AG10803 (cell line): ENCODE data around the gene H19.

Experiments used
- DNase-seq: peaks from one replicate; pipeline ENCODE4 v3.0.0; 2010; ENCODE audit warnings: low read depth
- H3K4me3 ChIP-seq: 2 replicates; pipeline ENCODE4 v1.5.1; 2011; ENCODE audit warnings: mild to moderate bottlenecking, low read length, control low read depth
- TF ChIP-seq, protein P1 (sequence below): conservative IDR thresholded peaks from 2 replicates; pipeline ENCODE4 v1.5.1; 2011; ENCODE audit warnings: mild to moderate bottlenecking, low read length, control low read depth, inconsistent platforms

Gene H19

GRCh38 chr11:1948389-1948788 is 49.3 kb downstream of the H19 start:
- H3K4me3 ChIP-seq, result no peak overlapping the region
- TF ChIP-seq, protein P1, sequence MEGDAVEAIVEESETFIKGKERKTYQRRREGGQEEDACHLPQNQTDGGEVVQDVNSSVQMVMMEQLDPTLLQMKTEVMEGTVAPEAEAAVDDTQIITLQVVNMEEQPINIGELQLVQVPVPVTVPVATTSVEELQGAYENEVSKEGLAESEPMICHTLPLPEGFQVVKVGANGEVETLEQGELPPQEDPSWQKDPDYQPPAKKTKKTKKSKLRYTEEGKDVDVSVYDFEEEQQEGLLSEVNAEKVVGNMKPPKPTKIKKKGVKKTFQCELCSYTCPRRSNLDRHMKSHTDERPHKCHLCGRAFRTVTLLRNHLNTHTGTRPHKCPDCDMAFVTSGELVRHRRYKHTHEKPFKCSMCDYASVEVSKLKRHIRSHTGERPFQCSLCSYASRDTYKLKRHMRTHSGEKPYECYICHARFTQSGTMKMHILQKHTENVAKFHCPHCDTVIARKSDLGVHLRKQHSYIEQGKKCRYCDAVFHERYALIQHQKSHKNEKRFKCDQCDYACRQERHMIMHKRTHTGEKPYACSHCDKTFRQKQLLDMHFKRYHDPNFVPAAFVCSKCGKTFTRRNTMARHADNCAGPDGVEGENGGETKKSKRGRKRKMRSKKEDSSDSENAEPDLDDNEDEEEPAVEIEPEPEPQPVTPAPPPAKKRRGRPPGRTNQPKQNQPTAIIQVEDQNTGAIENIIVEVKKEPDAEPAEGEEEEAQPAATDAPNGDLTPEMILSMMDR, result no peak
- DNase-seq, result no peak

- H3K4me3 ChIP-seq, result no peak overlapping the region
- TF ChIP-seq, protein P1, result no peak
- DNase-seq, result no peak
Measured at GRCh38 chr11:1947592-1948237, 49.9 kb downstream of the H19 start.

GRCh38 chr11:1946812-1947484 is 50.7 kb downstream of the H19 start, which contains the start of gene MRPL23:
MRPL23 (plus strand) TSS chr11:1947332; CDS start chr11:1947363, 31 bp downstream.
- no peak for DNase-seq
- H3K4me3 ChIP-seq, result no peak within 1 kb of the TSS
- TF ChIP-seq, protein P1, result no peak
